HEK293 (cell line): ENCODE results near the gene WDR44.

Experiments used
- HOXC10 ChIP-seq: sonication (generic); formaldehyde crosslinking; IDR thresholded peaks from 2 replicates; pipeline ENCODE4 v1.8.1; 2023; ENCODE audit warnings: mild to moderate bottlenecking, missing genetic modification reagents
- IKZF3 ChIP-seq: fragments of 450-650 bp; IDR thresholded peaks from 2 replicates; pipeline ENCODE4 v1.5.0; 2018; ENCODE audit warnings: missing biosample characterization, mild to moderate bottlenecking, missing genetic modification characterization, moderate library complexity
- KLF10 ChIP-seq: fragments of 450-650 bp; IDR thresholded peaks from 2 replicates; pipeline ENCODE4 v1.5.1; 2018; ENCODE audit warnings: missing biosample characterization, mild to moderate bottlenecking, missing genetic modification characterization
- WT1 ChIP-seq: fragments of 450-650 bp; formaldehyde crosslinking; IDR thresholded peaks from 2 replicates; pipeline ENCODE4 v1.5.1; 2016; ENCODE audit warnings: missing biosample characterization, missing genetic modification characterization
- ZBTB8A ChIP-seq: fragments of 450-650 bp; formaldehyde crosslinking; IDR thresholded peaks from 2 replicates; pipeline ENCODE4 v1.5.1; 2016; ENCODE audit warnings: missing biosample characterization, missing genetic modification characterization
- ZFP69B ChIP-seq: fragments of 450-650 bp; formaldehyde crosslinking; IDR thresholded peaks from 2 replicates; pipeline ENCODE4 v1.5.1; 2016; ENCODE audit warnings: missing biosample characterization, missing genetic modification characterization
- ZNF114 ChIP-seq: fragments of 450-650 bp; formaldehyde crosslinking; IDR thresholded peaks from 2 replicates; pipeline ENCODE4 v1.5.0; 2017; ENCODE audit warnings: missing biosample characterization, missing genetic modification characterization
- ZNF155 ChIP-seq: fragments of 450-650 bp; formaldehyde crosslinking; IDR thresholded peaks from 2 replicates; pipeline ENCODE4 v1.5.1; 2016; ENCODE audit warnings: missing biosample characterization, missing genetic modification characterization
- ZNF19 ChIP-seq: fragments of 450-650 bp; formaldehyde crosslinking; IDR thresholded peaks from 2 replicates; pipeline ENCODE4; 2016; ENCODE audit warnings: missing biosample characterization, missing genetic modification characterization, low read depth
- ZNF24 ChIP-seq: fragments of 450-650 bp; formaldehyde crosslinking; IDR thresholded peaks from 2 replicates; pipeline ENCODE4 v1.5.1; 2016; ENCODE audit warnings: missing biosample characterization, missing genetic modification characterization
- ZNF350 ChIP-seq: fragments of 450-650 bp; formaldehyde crosslinking; IDR thresholded peaks from 2 replicates; pipeline ENCODE4 v1.5.0; 2017; ENCODE audit warnings: missing biosample characterization, mild to moderate bottlenecking, missing genetic modification characterization
- ZNF366 ChIP-seq: fragments of 450-650 bp; formaldehyde crosslinking; conservative IDR thresholded peaks from 2 replicates; pipeline ENCODE4 v1.5.1; 2016; ENCODE audit warnings: missing biosample characterization, missing genetic modification characterization
- ZNF391 ChIP-seq: fragments of 450-650 bp; formaldehyde crosslinking; IDR thresholded peaks from 2 replicates; pipeline ENCODE4 v1.5.1; 2016; ENCODE audit warnings: low read depth, missing biosample characterization, missing genetic modification characterization, borderline replicate concordance
- ZNF473 ChIP-seq: fragments of 450-650 bp; formaldehyde crosslinking; IDR thresholded peaks from 2 replicates; pipeline ENCODE4 v1.5.1; 2017; ENCODE audit warnings: missing biosample characterization, missing genetic modification characterization
- ZNF514 ChIP-seq: fragments of 450-650 bp; formaldehyde crosslinking; IDR thresholded peaks from 2 replicates; pipeline ENCODE4 v1.5.1; 2016; ENCODE audit warnings: missing biosample characterization, missing genetic modification characterization
- ZNF561 ChIP-seq: fragments of 450-650 bp; IDR thresholded peaks from 2 replicates; pipeline ENCODE4 v1.5.1; 2018; ENCODE audit warnings: missing biosample characterization, missing genetic modification characterization, borderline replicate concordance
- ZNF596 ChIP-seq: fragments of 450-650 bp; IDR thresholded peaks from 2 replicates; pipeline ENCODE4 v1.5.0; 2018; ENCODE audit warnings: missing biosample characterization, mild to moderate bottlenecking, missing genetic modification characterization, moderate library complexity
- ZNF626 ChIP-seq: fragments of 450-650 bp; sonication (Bioruptor Pico); formaldehyde crosslinking; IDR thresholded peaks from 2 replicates; pipeline ENCODE4 v1.5.1; 2018; ENCODE audit warnings: missing biosample characterization, missing genetic modification characterization, inconsistent platforms
- ZNF747 ChIP-seq: fragments of 450-650 bp; formaldehyde crosslinking; IDR thresholded peaks from 2 replicates; pipeline ENCODE4 v1.5.1; 2016; ENCODE audit warnings: missing biosample characterization, missing genetic modification characterization
- ZNF777 ChIP-seq: fragments of 450-650 bp; formaldehyde crosslinking; IDR thresholded peaks from 2 replicates; pipeline ENCODE4 v1.5.1; 2017; ENCODE audit warnings: missing biosample characterization, missing genetic modification characterization, borderline replicate concordance
- ZNF791 ChIP-seq: fragments of 450-650 bp; formaldehyde crosslinking; IDR thresholded peaks from 2 replicates; pipeline ENCODE4 v1.5.1; 2016; ENCODE audit warnings: missing biosample characterization, missing genetic modification characterization
- TF ChIP-seq, protein P1 (sequence below): fragments of 450-650 bp; formaldehyde crosslinking; optimal IDR thresholded peaks from 2 replicates; pipeline ENCODE3; 2016; ENCODE audit warnings: missing biosample characterization, mild to moderate bottlenecking, missing genetic modification characterization
- TF ChIP-seq, protein P2 (sequence below): fragments of 450-650 bp; formaldehyde crosslinking; IDR thresholded peaks from 2 replicates; pipeline ENCODE4 v1.5.1; 2017; ENCODE audit warnings: missing biosample characterization, missing genetic modification characterization
- TF ChIP-seq, protein P3 (sequence below): fragments of 450-650 bp; formaldehyde crosslinking; IDR thresholded peaks from 2 replicates; pipeline ENCODE4 v1.5.1; 2016; ENCODE audit warnings: missing biosample characterization, missing genetic modification characterization
- TF ChIP-seq, protein P4 (sequence below): fragments of 450-650 bp; formaldehyde crosslinking; IDR thresholded peaks from 2 replicates; pipeline ENCODE4 v1.5.1; 2017; ENCODE audit warnings: missing biosample characterization, missing genetic modification characterization
- TF ChIP-seq, protein P5 (sequence below): fragments of 450-650 bp; formaldehyde crosslinking; IDR thresholded peaks from 2 replicates; pipeline ENCODE4 v1.5.1; 2016; ENCODE audit warnings: missing biosample characterization, missing genetic modification characterization
- TF ChIP-seq, protein P6 (sequence below): fragments of 450-650 bp; formaldehyde crosslinking; IDR thresholded peaks from 2 replicates; pipeline ENCODE4 v1.5.1; 2016; ENCODE audit warnings: missing biosample characterization, missing genetic modification characterization, borderline replicate concordance
- TF ChIP-seq, protein P7 (sequence below): fragments of 450-650 bp; formaldehyde crosslinking; IDR thresholded peaks from 2 replicates; pipeline ENCODE4 v1.5.1; 2016; ENCODE audit warnings: missing biosample characterization, missing genetic modification characterization

WDR44 gene

DNA sequence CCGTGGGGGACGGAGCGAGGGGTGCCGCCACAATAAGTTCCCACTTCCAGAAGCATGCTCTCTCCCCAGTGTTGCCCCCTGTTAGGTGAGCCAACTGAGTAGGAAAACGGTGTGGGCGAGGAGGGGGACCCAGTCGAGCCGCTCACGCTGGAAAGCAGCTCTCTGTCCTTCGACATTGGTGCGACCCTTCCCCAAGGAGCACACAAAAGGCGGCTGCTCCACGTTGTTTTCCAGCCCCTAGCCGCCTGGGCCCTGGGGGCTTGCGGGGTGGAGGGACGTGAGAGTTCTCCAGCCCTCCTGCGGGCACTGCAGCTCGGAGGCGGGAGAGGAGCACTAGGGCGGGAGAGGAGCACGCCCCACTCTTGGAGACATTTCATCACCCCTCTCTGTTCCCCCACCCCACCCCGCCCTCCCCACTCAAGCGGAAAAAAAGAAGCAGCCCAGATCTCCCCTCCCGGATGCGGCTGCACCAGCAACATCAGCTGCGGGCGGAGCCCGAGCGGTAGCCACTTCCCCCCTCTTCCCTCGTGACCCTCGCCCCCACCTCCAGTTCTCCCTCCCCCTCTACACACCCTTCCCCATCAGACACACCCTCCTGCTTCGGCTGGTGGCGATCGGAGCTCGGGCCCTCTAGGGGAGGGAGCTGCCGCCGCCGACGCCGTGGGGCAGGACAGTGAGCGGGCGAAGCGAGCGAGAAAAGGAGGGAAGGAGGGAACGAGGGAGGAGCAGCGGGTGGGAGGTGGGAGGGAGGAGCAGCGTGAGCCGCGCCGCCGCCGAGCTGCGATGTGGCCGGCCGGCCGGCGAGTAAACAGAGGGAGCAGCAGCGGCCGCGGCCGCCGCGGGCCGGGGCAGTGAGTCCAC is 149.4 kb downstream of the WDR44 start, which contains the start of gene DOCK11 (continued):
- TF ChIP-seq, protein P1, sequence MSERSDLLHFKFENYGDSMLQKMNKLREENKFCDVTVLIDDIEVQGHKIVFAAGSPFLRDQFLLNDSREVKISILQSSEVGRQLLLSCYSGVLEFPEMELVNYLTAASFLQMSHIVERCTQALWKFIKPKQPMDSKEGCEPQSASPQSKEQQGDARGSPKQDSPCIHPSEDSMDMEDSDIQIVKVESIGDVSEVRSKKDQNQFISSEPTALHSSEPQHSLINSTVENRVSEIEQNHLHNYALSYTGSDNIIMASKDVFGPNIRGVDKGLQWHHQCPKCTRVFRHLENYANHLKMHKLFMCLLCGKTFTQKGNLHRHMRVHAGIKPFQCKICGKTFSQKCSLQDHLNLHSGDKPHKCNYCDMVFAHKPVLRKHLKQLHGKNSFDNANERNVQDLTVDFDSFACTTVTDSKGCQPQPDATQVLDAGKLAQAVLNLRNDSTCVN (tag by site-specific recombination): peak; percentile 36
- TF ChIP-seq KLF10: peak; percentile 96
- TF ChIP-seq ZNF391 (tag by site-specific recombination): no peak
- peak; percentile 94 for TF ChIP-seq ZNF366 (tag by site-specific recombination)
- peak; percentile 66 for TF ChIP-seq ZBTB8A (tag by site-specific recombination)
- no peak for TF ChIP-seq ZNF24 (tag by site-specific recombination)
- no peak for TF ChIP-seq ZNF791 (tag by site-specific recombination)
- TF ChIP-seq ZNF561 (tag by site-specific recombination): no peak
- TF ChIP-seq ZNF747 (tag by site-specific recombination): no peak
- TF ChIP-seq, protein P2, sequence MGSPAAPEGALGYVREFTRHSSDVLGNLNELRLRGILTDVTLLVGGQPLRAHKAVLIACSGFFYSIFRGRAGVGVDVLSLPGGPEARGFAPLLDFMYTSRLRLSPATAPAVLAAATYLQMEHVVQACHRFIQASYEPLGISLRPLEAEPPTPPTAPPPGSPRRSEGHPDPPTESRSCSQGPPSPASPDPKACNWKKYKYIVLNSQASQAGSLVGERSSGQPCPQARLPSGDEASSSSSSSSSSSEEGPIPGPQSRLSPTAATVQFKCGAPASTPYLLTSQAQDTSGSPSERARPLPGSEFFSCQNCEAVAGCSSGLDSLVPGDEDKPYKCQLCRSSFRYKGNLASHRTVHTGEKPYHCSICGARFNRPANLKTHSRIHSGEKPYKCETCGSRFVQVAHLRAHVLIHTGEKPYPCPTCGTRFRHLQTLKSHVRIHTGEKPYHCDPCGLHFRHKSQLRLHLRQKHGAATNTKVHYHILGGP (tag by site-specific recombination): no peak
- no peak for TF ChIP-seq ZNF514 (tag by site-specific recombination)
- TF ChIP-seq ZNF19 (tag by site-specific recombination): no peak
- TF ChIP-seq, protein P3, sequence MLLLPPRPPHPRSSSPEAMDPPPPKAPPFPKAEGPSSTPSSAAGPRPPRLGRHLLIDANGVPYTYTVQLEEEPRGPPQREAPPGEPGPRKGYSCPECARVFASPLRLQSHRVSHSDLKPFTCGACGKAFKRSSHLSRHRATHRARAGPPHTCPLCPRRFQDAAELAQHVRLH (tag by site-specific recombination): 0 out of 2 replicates have a peak, but pooled peaks have one; percentile 32
- no peak for TF ChIP-seq ZNF350 (tag by site-specific recombination)
- no peak for TF ChIP-seq ZNF626
- TF ChIP-seq IKZF3: no peak; the same call in 1 of the 2 replicates
- TF ChIP-seq, protein P4, sequence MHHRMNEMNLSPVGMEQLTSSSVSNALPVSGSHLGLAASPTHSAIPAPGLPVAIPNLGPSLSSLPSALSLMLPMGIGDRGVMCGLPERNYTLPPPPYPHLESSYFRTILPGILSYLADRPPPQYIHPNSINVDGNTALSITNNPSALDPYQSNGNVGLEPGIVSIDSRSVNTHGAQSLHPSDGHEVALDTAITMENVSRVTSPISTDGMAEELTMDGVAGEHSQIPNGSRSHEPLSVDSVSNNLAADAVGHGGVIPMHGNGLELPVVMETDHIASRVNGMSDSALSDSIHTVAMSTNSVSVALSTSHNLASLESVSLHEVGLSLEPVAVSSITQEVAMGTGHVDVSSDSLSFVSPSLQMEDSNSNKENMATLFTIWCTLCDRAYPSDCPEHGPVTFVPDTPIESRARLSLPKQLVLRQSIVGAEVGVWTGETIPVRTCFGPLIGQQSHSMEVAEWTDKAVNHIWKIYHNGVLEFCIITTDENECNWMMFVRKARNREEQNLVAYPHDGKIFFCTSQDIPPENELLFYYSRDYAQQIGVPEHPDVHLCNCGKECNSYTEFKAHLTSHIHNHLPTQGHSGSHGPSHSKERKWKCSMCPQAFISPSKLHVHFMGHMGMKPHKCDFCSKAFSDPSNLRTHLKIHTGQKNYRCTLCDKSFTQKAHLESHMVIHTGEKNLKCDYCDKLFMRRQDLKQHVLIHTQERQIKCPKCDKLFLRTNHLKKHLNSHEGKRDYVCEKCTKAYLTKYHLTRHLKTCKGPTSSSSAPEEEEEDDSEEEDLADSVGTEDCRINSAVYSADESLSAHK (tag by site-specific recombination): no peak
- TF ChIP-seq ZNF155 (tag by site-specific recombination): no peak
- TF ChIP-seq ZNF777 (tag by site-specific recombination): no peak; the same call in 1 of the 2 replicates
- peak; percentile 76 for TF ChIP-seq ZNF596 (tag by site-specific recombination)
- TF ChIP-seq ZNF473: no peak
- TF ChIP-seq WT1 (tag by site-specific recombination): peak; percentile 82
- TF ChIP-seq ZNF114: no peak
- TF ChIP-seq HOXC10 (CRISPR knock-in tag): no peak
- no peak for TF ChIP-seq ZFP69B (tag by site-specific recombination)
- TF ChIP-seq, protein P5, sequence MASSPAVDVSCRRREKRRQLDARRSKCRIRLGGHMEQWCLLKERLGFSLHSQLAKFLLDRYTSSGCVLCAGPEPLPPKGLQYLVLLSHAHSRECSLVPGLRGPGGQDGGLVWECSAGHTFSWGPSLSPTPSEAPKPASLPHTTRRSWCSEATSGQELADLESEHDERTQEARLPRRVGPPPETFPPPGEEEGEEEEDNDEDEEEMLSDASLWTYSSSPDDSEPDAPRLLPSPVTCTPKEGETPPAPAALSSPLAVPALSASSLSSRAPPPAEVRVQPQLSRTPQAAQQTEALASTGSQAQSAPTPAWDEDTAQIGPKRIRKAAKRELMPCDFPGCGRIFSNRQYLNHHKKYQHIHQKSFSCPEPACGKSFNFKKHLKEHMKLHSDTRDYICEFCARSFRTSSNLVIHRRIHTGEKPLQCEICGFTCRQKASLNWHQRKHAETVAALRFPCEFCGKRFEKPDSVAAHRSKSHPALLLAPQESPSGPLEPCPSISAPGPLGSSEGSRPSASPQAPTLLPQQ (tag by site-specific recombination): no peak
- TF ChIP-seq, protein P6, sequence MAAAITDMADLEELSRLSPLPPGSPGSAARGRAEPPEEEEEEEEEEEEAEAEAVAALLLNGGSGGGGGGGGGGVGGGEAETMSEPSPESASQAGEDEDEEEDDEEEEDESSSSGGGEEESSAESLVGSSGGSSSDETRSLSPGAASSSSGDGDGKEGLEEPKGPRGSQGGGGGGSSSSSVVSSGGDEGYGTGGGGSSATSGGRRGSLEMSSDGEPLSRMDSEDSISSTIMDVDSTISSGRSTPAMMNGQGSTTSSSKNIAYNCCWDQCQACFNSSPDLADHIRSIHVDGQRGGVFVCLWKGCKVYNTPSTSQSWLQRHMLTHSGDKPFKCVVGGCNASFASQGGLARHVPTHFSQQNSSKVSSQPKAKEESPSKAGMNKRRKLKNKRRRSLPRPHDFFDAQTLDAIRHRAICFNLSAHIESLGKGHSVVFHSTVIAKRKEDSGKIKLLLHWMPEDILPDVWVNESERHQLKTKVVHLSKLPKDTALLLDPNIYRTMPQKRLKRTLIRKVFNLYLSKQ (tag by site-specific recombination): no peak
- TF ChIP-seq, protein P7, sequence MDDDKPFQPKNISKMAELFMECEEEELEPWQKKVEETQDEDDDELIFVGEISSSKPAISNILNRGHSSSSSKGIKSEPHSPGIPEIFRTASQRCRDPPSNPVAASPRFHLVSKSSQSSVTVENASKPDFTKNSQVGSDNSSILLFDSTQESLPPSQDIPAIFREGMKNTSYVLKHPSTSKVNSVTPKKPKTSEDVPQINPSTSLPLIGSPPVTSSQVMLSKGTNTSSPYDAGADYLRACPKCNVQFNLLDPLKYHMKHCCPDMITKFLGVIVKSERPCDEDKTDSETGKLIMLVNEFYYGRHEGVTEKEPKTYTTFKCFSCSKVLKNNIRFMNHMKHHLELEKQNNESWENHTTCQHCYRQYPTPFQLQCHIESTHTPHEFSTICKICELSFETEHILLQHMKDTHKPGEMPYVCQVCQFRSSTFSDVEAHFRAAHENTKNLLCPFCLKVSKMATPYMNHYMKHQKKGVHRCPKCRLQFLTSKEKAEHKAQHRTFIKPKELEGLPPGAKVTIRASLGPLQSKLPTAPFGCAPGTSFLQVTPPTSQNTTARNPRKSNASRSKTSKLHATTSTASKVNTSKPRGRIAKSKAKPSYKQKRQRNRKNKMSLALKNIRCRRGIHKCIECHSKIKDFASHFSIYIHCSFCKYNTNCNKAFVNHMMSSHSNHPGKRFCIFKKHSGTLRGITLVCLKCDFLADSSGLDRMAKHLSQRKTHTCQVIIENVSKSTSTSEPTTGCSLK (tag by site-specific recombination): no peak
